Activated CD4-positive, CD25-positive, alpha-beta regulatory T cell treated with anti-CD3 and anti-CD28 coated beads, Interleukin-2, amount 50 U/mL, for 72 hours (primary cell): Measurements from ENCODE around the gene KLK1.

Experiments used
- DNase-seq: peaks from one replicate; pipeline ENCODE4 v3.0.0; 2021

Gene KLK1

GRCh38 chr19:50835785-50836542 is 12.4 kb upstream of the KLK1 start:
- peak; percentile 78 for DNase-seq

- DNase-seq: no peak
These were observed 11.7 kb upstream of the KLK1 start for GRCh38 chr19:50835103-50835784.

GRCh38 chr19:50833802-50834167 is 10.2 kb upstream of the KLK1 start:
- DNase-seq: no peak

- DNase-seq: no peak
These were observed 9.7 kb upstream of the KLK1 start, which contains the start of gene KLK15 for GRCh38 chr19:50833117-50833801. TSS of gene KLK15 (minus strand) at chr19:50833574. CDS start at chr19:50831492, 2,082 bp downstream.

- no peak for DNase-seq
These were observed 9.1 kb upstream of the KLK1 start for GRCh38 chr19:50832666-50833065.

GRCh38 chr19:50831026-50831396 is 7.4 kb upstream of the KLK1 start:
- no peak for DNase-seq

GRCh38 chr19:50830266-50831025 is 6.9 kb upstream of the KLK1 start:
- no peak for DNase-seq

- DNase-seq: no peak
These were observed 6.2 kb upstream of the KLK1 start for GRCh38 chr19:50829801-50830200.

- DNase-seq: no peak
These were observed 3.9 kb upstream of the KLK1 start for GRCh38 chr19:50827476-50827875.

GRCh38 chr19:50826492-50827240 is 3.1 kb upstream of the KLK1 start:
- no peak for DNase-seq

- DNase-seq: no peak
These were observed 852 bp downstream of the KLK1 start for GRCh38 chr19:50822661-50823208.

GRCh38 chr19:50821622-50822021 is 2.0 kb downstream of the KLK1 start:
- DNase-seq: no peak

GRCh38 chr19:50821248-50821612 is 2.4 kb downstream of the KLK1 start:
- DNase-seq: no peak

- no peak for DNase-seq
These were observed 2.9 kb downstream of the KLK1 start for GRCh38 chr19:50820549-50821247.

- DNase-seq: no peak
These were observed 3.5 kb downstream of the KLK1 start for GRCh38 chr19:50820086-50820485.

- no peak for DNase-seq
These were observed 4.0 kb downstream of the KLK1 start for GRCh38 chr19:50819636-50820035.

- no peak for DNase-seq
These were observed 4.6 kb downstream of the KLK1 start for GRCh38 chr19:50818859-50819472.

- DNase-seq: peak; percentile 64
These were observed 5.4 kb downstream of the KLK1 start for GRCh38 chr19:50817941-50818858.

GRCh38 chr19:50815439-50815838 is 8.1 kb downstream of the KLK1 start:
- no peak for DNase-seq

GRCh38 chr19:50814883-50815282 is 8.7 kb downstream of the KLK1 start:
- DNase-seq: no peak
